ENCODE measurements around the gene MBNL1. TPM values are rescaled to one million over a fixed set of nuclear protein-coding genes. Genes with fewer than 3 reads are reported as not detected.

The MBNL1 gene
- polyA plus RNA-seq, 1 donor from 2014 or later, result 12.7 TPM

DNA sequence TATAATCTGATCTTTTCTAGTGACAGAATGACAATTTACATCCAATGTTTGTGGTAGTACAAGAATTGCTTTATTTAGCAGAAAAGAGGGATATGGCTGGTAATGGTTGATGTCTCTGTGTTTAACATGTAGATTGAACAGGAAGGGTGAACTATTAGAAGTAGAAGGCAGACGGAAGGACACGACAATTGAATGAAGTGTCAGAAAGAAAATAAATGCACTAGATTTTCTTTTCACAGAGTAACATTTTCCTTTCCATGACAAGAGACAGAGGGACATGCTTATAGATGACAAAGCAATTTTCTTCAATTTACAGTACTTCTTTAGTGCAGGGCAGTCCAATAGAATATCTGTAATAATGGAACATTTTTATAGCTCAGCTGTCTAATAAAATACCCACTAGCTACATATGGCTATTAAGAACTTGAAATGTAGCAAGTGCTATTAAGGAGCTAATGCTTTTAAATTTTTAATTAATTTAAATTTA, 48.9 kb upstream of the MBNL1 start:
- peaks cover 3% of the 10 kb centered on the region for H3F3A ChIP-seq (ENCODE audit: insufficient read depth, low read length, poor library complexity, severe bottlenecking)
- H3K9me3 ChIP-seq (ENCODE audit: low read length), result no peaks in the 10 kb centered on the region
- H3K9ac ChIP-seq (ENCODE audit: low read length), result no peak overlapping the region
- peak overlapping the region; percentile 33 for H3K27ac ChIP-seq (ENCODE audit: low read length)
- no peak overlapping the region for H3K4me2 ChIP-seq (ENCODE audit: low read length)
- no peak for TF ChIP-seq TAF1 (IDR thresholded peaks at IDR 0.05; ENCODE audit: low read depth)
- TF ChIP-seq RAD21 (conservative IDR thresholded peaks at IDR 0.05), result peak; percentile 10
- TF ChIP-seq, protein P1, sequence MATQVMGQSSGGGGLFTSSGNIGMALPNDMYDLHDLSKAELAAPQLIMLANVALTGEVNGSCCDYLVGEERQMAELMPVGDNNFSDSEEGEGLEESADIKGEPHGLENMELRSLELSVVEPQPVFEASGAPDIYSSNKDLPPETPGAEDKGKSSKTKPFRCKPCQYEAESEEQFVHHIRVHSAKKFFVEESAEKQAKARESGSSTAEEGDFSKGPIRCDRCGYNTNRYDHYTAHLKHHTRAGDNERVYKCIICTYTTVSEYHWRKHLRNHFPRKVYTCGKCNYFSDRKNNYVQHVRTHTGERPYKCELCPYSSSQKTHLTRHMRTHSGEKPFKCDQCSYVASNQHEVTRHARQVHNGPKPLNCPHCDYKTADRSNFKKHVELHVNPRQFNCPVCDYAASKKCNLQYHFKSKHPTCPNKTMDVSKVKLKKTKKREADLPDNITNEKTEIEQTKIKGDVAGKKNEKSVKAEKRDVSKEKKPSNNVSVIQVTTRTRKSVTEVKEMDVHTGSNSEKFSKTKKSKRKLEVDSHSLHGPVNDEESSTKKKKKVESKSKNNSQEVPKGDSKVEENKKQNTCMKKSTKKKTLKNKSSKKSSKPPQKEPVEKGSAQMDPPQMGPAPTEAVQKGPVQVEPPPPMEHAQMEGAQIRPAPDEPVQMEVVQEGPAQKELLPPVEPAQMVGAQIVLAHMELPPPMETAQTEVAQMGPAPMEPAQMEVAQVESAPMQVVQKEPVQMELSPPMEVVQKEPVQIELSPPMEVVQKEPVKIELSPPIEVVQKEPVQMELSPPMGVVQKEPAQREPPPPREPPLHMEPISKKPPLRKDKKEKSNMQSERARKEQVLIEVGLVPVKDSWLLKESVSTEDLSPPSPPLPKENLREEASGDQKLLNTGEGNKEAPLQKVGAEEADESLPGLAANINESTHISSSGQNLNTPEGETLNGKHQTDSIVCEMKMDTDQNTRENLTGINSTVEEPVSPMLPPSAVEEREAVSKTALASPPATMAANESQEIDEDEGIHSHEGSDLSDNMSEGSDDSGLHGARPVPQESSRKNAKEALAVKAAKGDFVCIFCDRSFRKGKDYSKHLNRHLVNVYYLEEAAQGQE (IDR thresholded peaks at IDR 0.05; ENCODE audit: borderline replicate concordance), result peak; percentile 39
- TF ChIP-seq EP300 (conservative IDR thresholded peaks at IDR 0.05; ENCODE audit: poor library complexity, severe bottlenecking), result peak; percentile 93
- TF ChIP-seq POLR2AphosphoS5 (IDR thresholded peaks at IDR 0.05), result peak; percentile 74
- TF ChIP-seq, protein P2, sequence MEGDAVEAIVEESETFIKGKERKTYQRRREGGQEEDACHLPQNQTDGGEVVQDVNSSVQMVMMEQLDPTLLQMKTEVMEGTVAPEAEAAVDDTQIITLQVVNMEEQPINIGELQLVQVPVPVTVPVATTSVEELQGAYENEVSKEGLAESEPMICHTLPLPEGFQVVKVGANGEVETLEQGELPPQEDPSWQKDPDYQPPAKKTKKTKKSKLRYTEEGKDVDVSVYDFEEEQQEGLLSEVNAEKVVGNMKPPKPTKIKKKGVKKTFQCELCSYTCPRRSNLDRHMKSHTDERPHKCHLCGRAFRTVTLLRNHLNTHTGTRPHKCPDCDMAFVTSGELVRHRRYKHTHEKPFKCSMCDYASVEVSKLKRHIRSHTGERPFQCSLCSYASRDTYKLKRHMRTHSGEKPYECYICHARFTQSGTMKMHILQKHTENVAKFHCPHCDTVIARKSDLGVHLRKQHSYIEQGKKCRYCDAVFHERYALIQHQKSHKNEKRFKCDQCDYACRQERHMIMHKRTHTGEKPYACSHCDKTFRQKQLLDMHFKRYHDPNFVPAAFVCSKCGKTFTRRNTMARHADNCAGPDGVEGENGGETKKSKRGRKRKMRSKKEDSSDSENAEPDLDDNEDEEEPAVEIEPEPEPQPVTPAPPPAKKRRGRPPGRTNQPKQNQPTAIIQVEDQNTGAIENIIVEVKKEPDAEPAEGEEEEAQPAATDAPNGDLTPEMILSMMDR (IDR thresholded peaks at IDR 0.05; ENCODE audit: poor library complexity, severe bottlenecking), result no peak
- no peak for TF ChIP-seq SMC3 (conservative IDR thresholded peaks at IDR 0.05; ENCODE audit: poor library complexity)
- H3K9me2 ChIP-seq (ENCODE audit: insufficient read depth, low read length), result no peaks in the 10 kb centered on the region
- H3K79me2 ChIP-seq (replicated peaks; ENCODE audit: insufficient read depth, low read length), result no peaks in the 10 kb centered on the region
- H3K36me3 ChIP-seq (ENCODE audit: insufficient read depth, low read length), result no peaks in the 10 kb centered on the region
- no peaks in the 10 kb centered on the region for H4K20me1 ChIP-seq (ENCODE audit: insufficient read depth)
- H3K27me3 ChIP-seq (ENCODE audit: insufficient read depth, low read depth, low read length), result no peaks in the 10 kb centered on the region
- H3K4me3 ChIP-seq (ENCODE audit: low read length), result no peak overlapping the region
- H2AFZ ChIP-seq (ENCODE audit: low read depth, low read length), result no peak overlapping the region

DNA sequence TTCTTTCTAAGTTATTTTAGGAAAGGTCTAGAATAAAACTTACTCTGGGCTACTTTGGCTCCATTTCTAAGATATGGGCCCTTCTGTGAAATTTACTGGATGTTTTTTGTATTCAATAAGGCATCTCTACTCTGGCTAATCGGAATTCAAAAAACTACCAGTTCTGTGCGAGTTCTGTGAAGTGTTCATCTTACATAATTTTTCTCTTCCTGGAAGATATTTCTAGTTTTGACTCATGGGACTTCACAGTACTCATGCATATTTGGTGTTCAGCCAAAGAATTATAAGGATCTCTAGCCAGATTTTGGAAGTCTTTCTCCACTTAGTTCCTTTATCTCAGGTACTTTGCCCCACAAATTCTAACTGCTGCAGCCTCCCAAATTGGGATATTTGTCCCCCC, 46.4 kb upstream of the MBNL1 start:
- H3K4me2 ChIP-seq (ENCODE audit: low read length), result no peak overlapping the region
- H3K9me2 ChIP-seq (ENCODE audit: insufficient read depth, low read length), result no peaks in the 10 kb centered on the region
- no peaks in the 10 kb centered on the region for H3K79me2 ChIP-seq (replicated peaks; ENCODE audit: insufficient read depth, low read length)
- no peaks in the 10 kb centered on the region for H4K20me1 ChIP-seq (ENCODE audit: insufficient read depth)
- no peak overlapping the region for H3K27ac ChIP-seq (ENCODE audit: low read length)
- no peak overlapping the region for H3K4me3 ChIP-seq (ENCODE audit: low read length)
- TF ChIP-seq EZH2 (IDR thresholded peaks at IDR 0.05; ENCODE audit: borderline replicate concordance, insufficient read depth, low read length, poor library complexity, severe bottlenecking) (no peak), MXI1 (conservative IDR thresholded peaks at IDR 0.05; ENCODE audit: poor library complexity, severe bottlenecking) (no peak), RAD21 (conservative IDR thresholded peaks at IDR 0.05) (no peak), POLR2AphosphoS5 (IDR thresholded peaks at IDR 0.05) (no peak), EP300 (conservative IDR thresholded peaks at IDR 0.05; ENCODE audit: poor library complexity, severe bottlenecking) (no peak), SMC3 (conservative IDR thresholded peaks at IDR 0.05; ENCODE audit: poor library complexity) (no peak)
- TF ChIP-seq, protein P1 (IDR thresholded peaks at IDR 0.05; ENCODE audit: borderline replicate concordance), result no peak
- TF ChIP-seq, protein P2 (IDR thresholded peaks at IDR 0.05; ENCODE audit: poor library complexity, severe bottlenecking), result no peak
- H3K9ac ChIP-seq (ENCODE audit: low read length), result no peak overlapping the region
- no peaks in the 10 kb centered on the region for H3K27me3 ChIP-seq (ENCODE audit: insufficient read depth, low read depth, low read length)
- H3K9me3 ChIP-seq (ENCODE audit: low read length), result no peaks in the 10 kb centered on the region
- no peaks in the 10 kb centered on the region for H3K36me3 ChIP-seq (ENCODE audit: insufficient read depth, low read length)
- H2AFZ ChIP-seq (ENCODE audit: low read depth, low read length), result no peak overlapping the region
- peaks cover 3% of the 10 kb centered on the region for H3F3A ChIP-seq (ENCODE audit: insufficient read depth, low read length, poor library complexity, severe bottlenecking)

Measured in neural cell (in vitro differentiated cells).